H1 (cell line): ENCODE measurements around the gene LYRM4.

Experiments
- POLR2A ChIP-seq, 2 experiments: IDR thresholded peaks; 1 replicate in 1 of 2; 2 replicates in 1 of 2; pipeline ENCODE4 v1.6.1; 2011; ENCODE audit warnings: low read depth in 2 of 2, low read length in 2 of 2, mild to moderate bottlenecking in 2 of 2; ENCODE audit errors: control extremely low read depth in 1 of 2
- TF ChIP-seq, protein P1 (sequence below), 3 experiments: IDR thresholded peaks; 1 replicate in 2 of 3; 2 replicates in 1 of 3; pipeline versions ENCODE4 v1.5.1 to v1.6.1; 2011; ENCODE audit warnings: low read length in 3 of 3, mild to moderate bottlenecking in 3 of 3, inconsistent platforms in 2 of 3, low read depth in 1 of 3, moderate library complexity in 1 of 3; ENCODE audit not compliant: insufficient read depth in 1 of 3; ENCODE audit errors: control extremely low read depth in 1 of 3

DNA sequence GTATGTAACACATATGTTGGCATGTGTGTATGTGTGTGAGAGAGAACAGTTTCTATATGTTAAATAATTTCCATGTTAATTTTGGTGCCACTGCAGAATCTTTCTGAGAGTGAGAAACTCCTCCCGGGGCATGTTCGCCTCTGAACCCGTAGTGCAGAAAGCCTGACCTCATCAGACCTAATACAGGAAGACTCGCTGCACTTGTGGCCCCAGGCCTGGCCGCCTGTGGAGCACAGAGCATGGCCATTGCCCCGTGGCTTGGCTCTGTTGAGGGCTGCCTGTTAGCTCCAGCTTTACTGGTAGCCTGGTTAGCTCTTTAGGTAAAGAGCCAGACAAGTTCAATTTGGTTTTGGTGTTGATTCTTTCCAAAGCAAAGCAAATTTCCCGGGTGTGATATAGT is 26.0 kb upstream of the LYRM4 start:
- TF ChIP-seq, protein P1, sequence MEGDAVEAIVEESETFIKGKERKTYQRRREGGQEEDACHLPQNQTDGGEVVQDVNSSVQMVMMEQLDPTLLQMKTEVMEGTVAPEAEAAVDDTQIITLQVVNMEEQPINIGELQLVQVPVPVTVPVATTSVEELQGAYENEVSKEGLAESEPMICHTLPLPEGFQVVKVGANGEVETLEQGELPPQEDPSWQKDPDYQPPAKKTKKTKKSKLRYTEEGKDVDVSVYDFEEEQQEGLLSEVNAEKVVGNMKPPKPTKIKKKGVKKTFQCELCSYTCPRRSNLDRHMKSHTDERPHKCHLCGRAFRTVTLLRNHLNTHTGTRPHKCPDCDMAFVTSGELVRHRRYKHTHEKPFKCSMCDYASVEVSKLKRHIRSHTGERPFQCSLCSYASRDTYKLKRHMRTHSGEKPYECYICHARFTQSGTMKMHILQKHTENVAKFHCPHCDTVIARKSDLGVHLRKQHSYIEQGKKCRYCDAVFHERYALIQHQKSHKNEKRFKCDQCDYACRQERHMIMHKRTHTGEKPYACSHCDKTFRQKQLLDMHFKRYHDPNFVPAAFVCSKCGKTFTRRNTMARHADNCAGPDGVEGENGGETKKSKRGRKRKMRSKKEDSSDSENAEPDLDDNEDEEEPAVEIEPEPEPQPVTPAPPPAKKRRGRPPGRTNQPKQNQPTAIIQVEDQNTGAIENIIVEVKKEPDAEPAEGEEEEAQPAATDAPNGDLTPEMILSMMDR (IDR thresholded peaks at IDR 0.05; ENCODE audit: control extremely low read depth in 1 of 3, insufficient read depth in 1 of 3, low read depth in 1 of 3, low read length in 3 of 3) = no peak
- no peak for TF ChIP-seq POLR2A (IDR thresholded peaks at IDR 0.05; ENCODE audit: control extremely low read depth in 1 of 2, low read depth in 2 of 2, low read length in 2 of 2)
